ENCODE measurements around the gene TMEM40.

GRCh38 chr3:12692444-12692843 lies 66.6 kb downstream of the TMEM40 start:
- TF ChIP-seq CTCF (conservative IDR thresholded peaks at IDR 0.05; ENCODE audit: low read length) (no peak), EZH2phosphoT487 (IDR thresholded peaks at IDR 0.05; ENCODE audit: borderline replicate concordance, low read depth, low read length) (no peak)

Data from OCI-LY7 (cell line).